Neural cell (in vitro differentiated cells): ENCODE results near the gene VSNL1.

Experiments
- CTCF ChIP-seq: fragments of 450-650 bp; IDR thresholded peaks from 2 replicates; pipeline ENCODE4 v1.5.1; 2014; ENCODE audit warnings: antibody characterized with exemption, mild to moderate bottlenecking, moderate library complexity; ENCODE audit not compliant: poor library complexity, severe bottlenecking
- EZH2 ChIP-seq: fragments of 200-600, 300-800 bp; shearing (Covaris generic), sonication (generic); IDR thresholded peaks from 2 replicates; pipeline ENCODE4 v1.6.1; 2014; ENCODE audit warnings: antibody characterized with exemption, low read length, borderline replicate concordance, mild to moderate bottlenecking; ENCODE audit not compliant: insufficient read depth, poor library complexity, severe bottlenecking
- POLR2AphosphoS5 ChIP-seq: IDR thresholded peaks from 2 replicates; pipeline ENCODE4 v1.6.1; 2012
- RAD21 ChIP-seq: fragments of 450-650 bp; conservative IDR thresholded peaks from 2 replicates; pipeline ENCODE4 v1.6.1; 2014; ENCODE audit warnings: antibody characterized with exemption, mild to moderate bottlenecking, moderate library complexity
- SMC3 ChIP-seq: fragments of 450-650 bp; conservative IDR thresholded peaks from 2 replicates; pipeline ENCODE4 v1.6.1; 2014; ENCODE audit warnings: antibody characterized with exemption, mild to moderate bottlenecking, moderate library complexity; ENCODE audit not compliant: poor library complexity

GRCh38 chr2:17495590-17495989 lies 44.9 kb upstream of the VSNL1 start:
- TF ChIP-seq CTCF (no peak), POLR2AphosphoS5 (no peak), SMC3 (no peak), RAD21 (no peak), EZH2 (no peak)
